ENCODE measurements around the gene EOLA2. TPM values are rescaled to one million over a fixed set of nuclear protein-coding genes. Genes with fewer than 3 reads are reported as not detected.
"Not testable (repeated sequence)": the region's sequence is repeated elsewhere in the genome, so short reads cannot be mapped to it uniquely, and the experiment has no call there.

The EOLA2 gene
- total and polyA plus RNA-seq, 2 experiments from 2014 or later, result 24.7 to 36.4 TPM

DNA sequence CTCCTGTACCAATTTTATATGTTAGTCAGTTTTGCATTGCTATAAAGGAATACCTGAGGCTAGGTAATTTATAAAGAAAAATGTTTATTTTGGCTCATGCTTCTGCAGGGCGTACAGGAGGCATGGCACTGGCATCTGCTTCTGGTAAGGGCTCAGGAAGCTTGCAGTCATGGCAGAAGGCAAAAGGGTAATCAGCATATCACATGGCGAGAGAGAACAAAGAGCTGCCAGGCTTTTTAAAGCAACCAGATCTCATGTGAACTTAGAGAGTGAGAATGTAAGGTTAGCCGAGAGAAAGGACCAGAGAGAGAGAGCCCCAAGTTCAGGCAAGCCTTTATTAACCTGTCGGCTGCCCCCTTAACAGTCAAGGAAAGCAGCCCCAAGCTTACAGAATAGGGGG lies 14.5 kb downstream of the EOLA2 start:
- not testable (repeated sequence) for H3K27ac ChIP-seq; H3K27me3 ChIP-seq; H3K36me3 ChIP-seq; H3K4me1 ChIP-seq (ENCODE audit: low read depth); H3K4me3 ChIP-seq; DNase-seq (ENCODE audit: low read depth in 1 of 2, low spot score in 1 of 2); H3K9me3 ChIP-seq (ENCODE audit: low read depth)

GRCh38 chrX:149916745-149917392 lies 21.4 kb downstream of the EOLA2 start:
- Histone ChIP-seq H3K9me3 (ENCODE audit: low read depth) (no peaks in the 10 kb centered on the region), H3K4me1 (ENCODE audit: low read depth) (no peaks in the 10 kb centered on the region), H3K36me3 (no peaks in the 10 kb centered on the region), H3K27ac (no peak overlapping the region), H3K27me3 (no peaks in the 10 kb centered on the region), H3K4me3 (no peak overlapping the region)
- no peak for DNase-seq (ENCODE audit: low read depth in 1 of 2, low spot score in 1 of 2)
- TF ChIP-seq, protein P1, sequence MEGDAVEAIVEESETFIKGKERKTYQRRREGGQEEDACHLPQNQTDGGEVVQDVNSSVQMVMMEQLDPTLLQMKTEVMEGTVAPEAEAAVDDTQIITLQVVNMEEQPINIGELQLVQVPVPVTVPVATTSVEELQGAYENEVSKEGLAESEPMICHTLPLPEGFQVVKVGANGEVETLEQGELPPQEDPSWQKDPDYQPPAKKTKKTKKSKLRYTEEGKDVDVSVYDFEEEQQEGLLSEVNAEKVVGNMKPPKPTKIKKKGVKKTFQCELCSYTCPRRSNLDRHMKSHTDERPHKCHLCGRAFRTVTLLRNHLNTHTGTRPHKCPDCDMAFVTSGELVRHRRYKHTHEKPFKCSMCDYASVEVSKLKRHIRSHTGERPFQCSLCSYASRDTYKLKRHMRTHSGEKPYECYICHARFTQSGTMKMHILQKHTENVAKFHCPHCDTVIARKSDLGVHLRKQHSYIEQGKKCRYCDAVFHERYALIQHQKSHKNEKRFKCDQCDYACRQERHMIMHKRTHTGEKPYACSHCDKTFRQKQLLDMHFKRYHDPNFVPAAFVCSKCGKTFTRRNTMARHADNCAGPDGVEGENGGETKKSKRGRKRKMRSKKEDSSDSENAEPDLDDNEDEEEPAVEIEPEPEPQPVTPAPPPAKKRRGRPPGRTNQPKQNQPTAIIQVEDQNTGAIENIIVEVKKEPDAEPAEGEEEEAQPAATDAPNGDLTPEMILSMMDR (IDR thresholded peaks at IDR 0.05; ENCODE audit: low read depth, low read length), result no peak

DNA sequence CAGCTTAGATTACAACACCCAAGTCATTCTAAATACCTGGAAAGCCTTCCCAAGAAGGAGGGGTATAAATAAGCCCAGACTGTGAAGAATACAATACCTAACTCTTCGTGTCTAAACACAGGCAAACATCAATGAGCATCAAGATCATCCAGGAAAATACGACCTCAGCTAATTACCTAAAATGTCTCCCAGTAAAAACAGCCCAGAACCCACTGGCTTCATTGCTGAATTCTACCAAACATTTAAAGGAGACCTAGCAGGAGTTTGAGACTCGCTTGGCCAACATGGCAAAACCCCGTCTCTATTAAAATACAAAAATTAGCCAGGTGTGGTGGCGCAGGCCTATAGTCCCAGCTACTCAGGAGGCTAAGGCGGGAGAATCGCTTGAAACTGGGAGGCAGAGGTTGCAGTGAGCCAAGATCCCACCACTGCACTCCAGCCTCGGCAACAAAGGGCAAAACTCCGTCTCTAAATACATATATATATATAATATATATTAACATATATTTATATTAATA lies 28.1 kb downstream of the EOLA2 start:
- H3K9me3 ChIP-seq (ENCODE audit: low read depth), result no peaks in the 10 kb centered on the region
- no peak overlapping the region for H3K27ac ChIP-seq
- TF ChIP-seq, protein P1 (IDR thresholded peaks at IDR 0.05; ENCODE audit: low read depth, low read length), result no peak
- H3K4me1 ChIP-seq (ENCODE audit: low read depth), result no peaks in the 10 kb centered on the region
- H3K4me3 ChIP-seq, result no peak overlapping the region
- peak in 1 of 2 donors; percentile 5 for DNase-seq (ENCODE audit: low read depth in 1 of 2, low spot score in 1 of 2)
- H3K36me3 ChIP-seq, result no peaks in the 10 kb centered on the region
- no peaks in the 10 kb centered on the region for H3K27me3 ChIP-seq

DNA sequence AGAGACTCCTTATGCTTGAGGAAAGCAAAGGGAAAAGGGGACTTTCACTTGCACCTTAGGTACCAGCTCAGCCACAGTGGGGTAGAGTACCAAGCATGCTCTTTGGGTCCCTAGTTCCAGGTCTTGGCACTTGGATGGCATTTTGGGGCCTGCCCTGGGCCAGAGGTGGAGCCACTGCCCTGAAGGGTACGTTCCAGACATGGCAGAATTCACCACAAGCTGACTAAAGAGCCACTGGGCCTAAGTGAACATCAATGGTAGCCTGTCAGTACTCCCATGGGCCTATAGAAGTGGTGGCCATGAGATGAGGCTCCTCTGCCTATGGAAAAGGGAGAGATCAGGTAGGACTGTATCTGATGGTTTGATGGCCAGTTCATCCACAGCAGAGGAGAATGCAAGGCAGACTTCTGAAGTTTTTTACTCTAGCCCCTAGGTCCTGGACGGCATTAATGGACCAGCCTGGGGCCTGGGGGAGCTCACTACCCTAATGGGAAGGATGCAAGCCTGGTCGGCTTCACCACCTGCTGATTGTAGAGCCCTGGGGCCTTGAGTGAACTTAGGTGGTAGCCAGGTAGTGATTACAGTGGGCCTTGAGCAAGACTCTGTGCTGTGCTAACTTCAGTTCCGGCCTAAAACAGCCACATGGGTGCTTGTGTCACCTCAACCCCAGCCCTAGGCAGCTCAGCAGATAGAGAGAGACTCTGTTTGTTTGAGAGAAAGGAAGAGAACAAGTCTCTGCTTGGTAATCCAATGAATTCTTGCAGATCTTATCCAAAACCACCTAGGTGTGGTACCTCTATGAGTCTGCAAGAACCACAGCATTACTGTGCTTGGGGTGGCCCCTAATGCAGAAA lies 28.7 kb downstream of the EOLA2 start:
- Histone ChIP-seq H3K9me3 (ENCODE audit: low read depth) (no peaks in the 10 kb centered on the region), H3K27me3 (no peaks in the 10 kb centered on the region), H3K36me3 (no peaks in the 10 kb centered on the region), H3K4me3 (no peak overlapping the region), H3K4me1 (ENCODE audit: low read depth) (no peaks in the 10 kb centered on the region), H3K27ac (no peak overlapping the region)
- TF ChIP-seq, protein P1 (IDR thresholded peaks at IDR 0.05; ENCODE audit: low read depth, low read length), result no peak
- DNase-seq (ENCODE audit: low read depth in 1 of 2, low spot score in 1 of 2), result no peak

DNA sequence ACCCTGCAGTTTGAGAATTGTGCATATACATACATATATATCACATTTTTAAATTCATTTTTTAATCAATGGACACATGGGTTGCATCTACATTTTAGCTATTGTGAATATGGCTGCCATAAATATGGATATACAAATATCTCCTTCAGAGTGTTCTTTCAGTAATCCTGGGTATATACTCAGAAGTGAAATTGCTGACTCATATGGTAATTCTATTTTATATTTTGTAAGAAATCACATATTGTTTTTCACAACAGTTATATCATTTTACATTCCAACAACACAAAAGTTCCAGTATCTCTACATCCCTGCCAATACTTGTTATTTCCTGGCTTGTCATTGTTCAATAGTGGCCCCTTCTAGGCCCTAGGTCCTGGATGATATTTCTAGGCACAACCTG lies 29.6 kb downstream of the EOLA2 start:
- TF ChIP-seq, protein P1 (IDR thresholded peaks at IDR 0.05; ENCODE audit: low read depth, low read length), result no peak
- H3K4me3 ChIP-seq, result no peak overlapping the region
- H3K4me1 ChIP-seq (ENCODE audit: low read depth), result no peaks in the 10 kb centered on the region
- no peaks in the 10 kb centered on the region for H3K9me3 ChIP-seq (ENCODE audit: low read depth)
- no peak overlapping the region for H3K27ac ChIP-seq
- no peaks in the 10 kb centered on the region for H3K36me3 ChIP-seq
- DNase-seq (ENCODE audit: low read depth in 1 of 2, low spot score in 1 of 2), result no peak
- H3K27me3 ChIP-seq, result no peaks in the 10 kb centered on the region

- Histone ChIP-seq H3K9me3 (ENCODE audit: low read depth) (no peaks in the 10 kb centered on the region), H3K4me1 (ENCODE audit: low read depth) (no peaks in the 10 kb centered on the region), H3K27ac (no peak overlapping the region), H3K27me3 (no peaks in the 10 kb centered on the region), H3K36me3 (no peaks in the 10 kb centered on the region), H3K4me3 (no peak overlapping the region)
- no peak for DNase-seq (ENCODE audit: low read depth in 1 of 2, low spot score in 1 of 2)
- TF ChIP-seq, protein P1 (IDR thresholded peaks at IDR 0.05; ENCODE audit: low read depth, low read length), result no peak
Measured at GRCh38 chrX:149908308-149908707, 30.0 kb downstream of the EOLA2 start.

All from cardiac muscle cell (in vitro differentiated cells and primary cell).